Endodermal cell (in vitro differentiated cells): ENCODE results near the gene UBE2G1. TPM values are rescaled to one million over a fixed set of nuclear protein-coding genes. Genes with fewer than 3 reads are reported as not detected.

Experiments
- DNase-seq: peaks from one replicate; pipeline ENCODE4 v3.0.0-alpha.2; 2017
- H3K27ac ChIP-seq: 2 replicates; pipeline ENCODE4 v1.5.1; 2013; ENCODE audit warnings: mild to moderate bottlenecking, low read depth, low read length, moderate library complexity
- H3K27me3 ChIP-seq: 2 replicates; pipeline ENCODE4 v1.6.1; 2013; ENCODE audit warnings: mild to moderate bottlenecking, low read length, moderate library complexity; ENCODE audit not compliant: insufficient read depth, control insufficient read depth, poor library complexity, severe bottlenecking
- H3K36me3 ChIP-seq: 2 replicates; pipeline ENCODE4 v1.7.0; 2013; ENCODE audit warnings: mild to moderate bottlenecking, low read length, moderate library complexity; ENCODE audit not compliant: control insufficient read depth, insufficient read depth
- H3K4me1 ChIP-seq: one replicate; pipeline ENCODE4 v1.7.0; 2013; ENCODE audit warnings: low read length; ENCODE audit not compliant: control insufficient read depth, insufficient read depth
- H3K4me3 ChIP-seq: 2 replicates; pipeline ENCODE4 v1.5.1; 2013; ENCODE audit warnings: mild to moderate bottlenecking, low read length, moderate library complexity
- H3K9ac ChIP-seq: 2 replicates; pipeline ENCODE4 v1.6.1; 2013; ENCODE audit warnings: mild to moderate bottlenecking, low read length, moderate library complexity; ENCODE audit not compliant: poor library complexity, severe bottlenecking; ENCODE audit errors: extremely low read depth
- H3K9me3 ChIP-seq: 2 replicates; pipeline ENCODE4 v1.6.1; 2013; ENCODE audit warnings: mild to moderate bottlenecking, low read length, moderate library complexity; ENCODE audit not compliant: control insufficient read depth
- H3K27ac Mint-ChIP-seq: 2 replicates; pipeline ENCODE4 v1.8.0; 2020; ENCODE audit warnings: mixed read lengths
- H3K27me3 Mint-ChIP-seq: 2 replicates; pipeline ENCODE4 v1.8.0; 2021; ENCODE audit warnings: mild to moderate bottlenecking, mixed read lengths; ENCODE audit not compliant: insufficient read depth
- H3K36me3 Mint-ChIP-seq: 2 replicates; pipeline ENCODE4 v1.8.0; 2020; ENCODE audit warnings: low read depth, mixed read lengths
- H3K4me1 Mint-ChIP-seq: 2 replicates; pipeline ENCODE4 v1.8.0; 2020; ENCODE audit warnings: mixed read lengths
- H3K4me3 Mint-ChIP-seq: 2 replicates; pipeline ENCODE4 v1.8.0; 2020; ENCODE audit warnings: mild to moderate bottlenecking, moderate library complexity, mixed read lengths
- H3K9me3 Mint-ChIP-seq: 2 replicates; pipeline ENCODE4 v1.8.0; 2020; ENCODE audit warnings: mild to moderate bottlenecking, mixed read lengths
- WGBS, 2 experiments: methylation state at CpG; one replicate each; pipeline versions ENCODE4 v1.1.5 to v1.1.7; 2013; ENCODE audit warnings: missing lambda C conversion rate in 2 of 2, mixed read lengths in 1 of 2; ENCODE audit not compliant: insufficient coverage in 1 of 2, insufficient read length in 1 of 2; 5-methylcytosine and 5-hydroxymethylcytosine counted together
- total RNA-seq, 2 donors: library from RNA; stranded (reverse); fragmentation: NEBNext Ultra II Directional in 1 of 2; extraction: Animal tissue kit (Norgen Biotek cat#: 25700) in 1 of 2; gene quantifications; 2 replicates in 1 of 2; 3 replicates in 1 of 2; pipeline ENCODE4 v1.2.1, GENCODE V29; 2021
- TF ChIP-seq, protein P1 (sequence below): fragments of 200-600 bp; sonication (generic); conservative IDR thresholded peaks from 2 replicates; pipeline ENCODE4 v1.5.0; 2021; ENCODE audit warnings: antibody characterized with exemption, mild to moderate bottlenecking

Gene UBE2G1
- total RNA-seq, 2 donors from 2014 or later, result 85.5 to 104 TPM

DNA sequence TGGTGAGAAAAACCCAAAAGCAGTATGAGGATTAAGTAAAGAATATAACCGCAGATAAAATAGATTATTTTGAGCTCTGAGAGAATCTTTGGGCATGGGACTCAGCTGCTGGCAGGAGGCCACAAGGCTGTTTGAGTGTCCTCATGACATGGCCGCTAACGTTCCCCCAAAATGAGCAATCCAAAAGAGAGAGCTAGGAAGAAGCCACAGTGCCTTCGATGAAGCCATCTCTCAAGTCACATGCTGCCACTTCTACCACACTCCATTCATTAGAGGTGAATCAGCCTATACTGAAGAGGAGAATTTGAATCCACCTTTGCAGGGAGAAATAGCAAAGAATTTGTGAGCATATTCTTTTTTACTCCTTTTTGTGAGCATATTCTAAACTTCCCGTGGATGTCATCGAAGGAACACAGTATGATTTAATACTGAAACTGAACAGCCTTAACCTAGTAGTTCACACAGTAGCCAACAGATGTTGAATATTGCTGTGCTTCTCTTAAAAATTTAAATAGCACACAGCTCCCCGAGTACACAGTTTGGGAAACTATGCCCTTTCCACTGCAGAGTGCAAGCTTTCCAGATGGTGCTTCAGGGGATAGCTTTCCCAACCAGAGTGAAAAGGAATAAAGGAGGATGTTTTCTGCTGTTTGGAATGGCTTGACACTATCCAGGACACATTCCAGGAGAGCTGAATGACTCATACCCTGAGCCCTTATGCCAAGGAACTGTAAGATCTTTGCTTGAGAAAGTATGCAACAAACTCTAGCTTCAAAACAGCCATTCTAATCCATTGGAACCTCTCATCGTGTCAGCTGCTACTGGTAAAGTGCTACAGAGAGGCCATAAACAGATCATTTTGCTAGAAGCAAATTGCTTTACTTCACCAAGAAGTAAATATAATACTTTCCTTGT is 136.6 kb downstream of the UBE2G1 start:
- Histone ChIP-seq H3K4me1 (no peaks in the 10 kb centered on the region), H3K9ac (no peak overlapping the region), H3K36me3 (peaks cover 82% of the 10 kb centered on the region), H3K9me3 (no peaks in the 10 kb centered on the region), H3K27ac (peak overlapping the region; percentile 9), H3K27me3 (no peaks in the 10 kb centered on the region), H3K4me3 (no peak overlapping the region)
- H3K4me3 Mint-ChIP-seq, result no peak overlapping the region
- peak overlapping the region; percentile 82 for H3K27ac Mint-ChIP-seq
- DNase-seq, result peak; percentile 67
- no peaks in the 10 kb centered on the region for H3K27me3 Mint-ChIP-seq
- H3K4me1 Mint-ChIP-seq, result no peaks in the 10 kb centered on the region
- TF ChIP-seq, protein P1, sequence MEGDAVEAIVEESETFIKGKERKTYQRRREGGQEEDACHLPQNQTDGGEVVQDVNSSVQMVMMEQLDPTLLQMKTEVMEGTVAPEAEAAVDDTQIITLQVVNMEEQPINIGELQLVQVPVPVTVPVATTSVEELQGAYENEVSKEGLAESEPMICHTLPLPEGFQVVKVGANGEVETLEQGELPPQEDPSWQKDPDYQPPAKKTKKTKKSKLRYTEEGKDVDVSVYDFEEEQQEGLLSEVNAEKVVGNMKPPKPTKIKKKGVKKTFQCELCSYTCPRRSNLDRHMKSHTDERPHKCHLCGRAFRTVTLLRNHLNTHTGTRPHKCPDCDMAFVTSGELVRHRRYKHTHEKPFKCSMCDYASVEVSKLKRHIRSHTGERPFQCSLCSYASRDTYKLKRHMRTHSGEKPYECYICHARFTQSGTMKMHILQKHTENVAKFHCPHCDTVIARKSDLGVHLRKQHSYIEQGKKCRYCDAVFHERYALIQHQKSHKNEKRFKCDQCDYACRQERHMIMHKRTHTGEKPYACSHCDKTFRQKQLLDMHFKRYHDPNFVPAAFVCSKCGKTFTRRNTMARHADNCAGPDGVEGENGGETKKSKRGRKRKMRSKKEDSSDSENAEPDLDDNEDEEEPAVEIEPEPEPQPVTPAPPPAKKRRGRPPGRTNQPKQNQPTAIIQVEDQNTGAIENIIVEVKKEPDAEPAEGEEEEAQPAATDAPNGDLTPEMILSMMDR, result no peak
- H3K9me3 Mint-ChIP-seq, result no peaks in the 10 kb centered on the region
- H3K36me3 Mint-ChIP-seq, result peaks cover 47% of the 10 kb centered on the region
- 87 to 88% methylated on average over 8 of the region's 8 CpGs for WGBS, 2 experiments

DNA sequence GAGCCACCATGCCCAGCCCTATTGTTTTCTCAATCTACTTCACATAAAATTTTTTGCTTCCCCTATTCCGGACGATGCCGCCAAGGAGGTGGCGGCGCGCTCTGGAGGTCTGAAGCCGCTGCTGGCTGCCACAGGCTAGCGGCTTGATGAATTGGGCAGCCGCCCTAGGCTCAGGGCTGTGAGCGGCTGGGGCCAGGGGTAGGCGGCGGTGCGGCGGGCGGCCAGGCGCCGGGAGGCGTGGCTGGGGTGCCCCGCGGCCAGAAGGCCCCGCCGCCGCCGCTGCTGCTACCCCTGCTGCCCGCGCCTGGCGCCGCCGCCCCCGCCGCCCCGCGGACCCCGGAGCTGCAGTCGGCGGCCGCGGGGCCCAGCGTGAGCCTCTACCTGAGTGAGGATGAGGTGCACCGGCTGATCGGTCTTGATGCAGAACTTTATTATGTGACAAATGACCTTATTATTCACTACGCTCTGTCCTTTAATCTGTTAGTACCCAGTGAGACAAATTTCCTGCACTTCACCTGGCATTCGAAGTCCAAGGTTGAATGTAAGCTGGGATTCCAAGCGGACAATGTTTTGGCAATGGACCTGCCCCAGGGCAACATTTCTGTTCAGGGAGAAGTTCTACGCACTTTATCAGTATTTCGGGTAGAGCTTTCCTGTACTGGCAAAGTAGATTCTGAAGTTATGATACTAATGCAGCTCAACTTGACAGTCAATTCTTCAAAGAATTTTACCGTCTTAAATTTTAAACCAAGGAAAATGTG is 144.4 kb downstream of the UBE2G1 start:
- Histone ChIP-seq H3K27me3 (no peaks in the 10 kb centered on the region), H3K4me1 (no peaks in the 10 kb centered on the region), H3K9me3 (no peaks in the 10 kb centered on the region), H3K9ac (no peak overlapping the region), H3K27ac (no peak overlapping the region), H3K4me3 (no peak overlapping the region), H3K36me3 (peaks cover 63% of the 10 kb centered on the region)
- Mint-ChIP-seq H3K36me3 (peaks cover 46% of the 10 kb centered on the region), H3K27ac (peak overlapping the region; percentile 76), H3K4me1 (peaks cover 5% of the 10 kb centered on the region), H3K9me3 (peaks cover 2% of the 10 kb centered on the region), H3K4me3 (no peak overlapping the region), H3K27me3 (no peaks in the 10 kb centered on the region)
- DNase-seq, result no peak
- TF ChIP-seq, protein P1, result no peak
- WGBS, 2 experiments, result 93 to 96% methylated on average over 29 to 47 of the region's 47 CpGs

GRCh38 chr17:4221163-4221562 is 145.3 kb downstream of the UBE2G1 start:
- Mint-ChIP-seq H3K27ac (no peak overlapping the region), H3K9me3 (peaks cover 2% of the 10 kb centered on the region), H3K4me1 (peaks cover 5% of the 10 kb centered on the region), H3K4me3 (no peak overlapping the region), H3K27me3 (no peaks in the 10 kb centered on the region), H3K36me3 (peaks cover 38% of the 10 kb centered on the region)
- Histone ChIP-seq H3K36me3 (peaks cover 64% of the 10 kb centered on the region), H3K4me1 (no peaks in the 10 kb centered on the region), H3K9me3 (no peaks in the 10 kb centered on the region), H3K9ac (no peak overlapping the region), H3K4me3 (no peak overlapping the region), H3K27ac (no peak overlapping the region), H3K27me3 (no peaks in the 10 kb centered on the region)
- DNase-seq, result no peak
- TF ChIP-seq, protein P1, result no peak
- WGBS, 2 experiments, result 96 to 97% methylated on average over 4 of the region's 4 CpGs
